SU-DHL-6 (cell line): Measurements from ENCODE around the gene IL1R1.

ENCODE experiments used
- EZH2phosphoT487 ChIP-seq: fragments of 200-600 bp; sonication (generic), shearing (Covaris generic); conservative IDR thresholded peaks from 2 replicates; pipeline ENCODE4 v1.6.1; 2018; ENCODE audit warnings: mild to moderate bottlenecking, antibody characterized with exemption, low read length, moderate library complexity, mixed read lengths
- TF ChIP-seq, protein P1 (sequence below): fragments of 200-600 bp; sonication (generic); IDR thresholded peaks from one replicate; pipeline ENCODE4 v1.5.1; 2017; ENCODE audit warnings: antibody characterized with exemption, mild to moderate bottlenecking, low read length, moderate library complexity; ENCODE audit not compliant: insufficient read depth, poor library complexity, severe bottlenecking

DNA sequence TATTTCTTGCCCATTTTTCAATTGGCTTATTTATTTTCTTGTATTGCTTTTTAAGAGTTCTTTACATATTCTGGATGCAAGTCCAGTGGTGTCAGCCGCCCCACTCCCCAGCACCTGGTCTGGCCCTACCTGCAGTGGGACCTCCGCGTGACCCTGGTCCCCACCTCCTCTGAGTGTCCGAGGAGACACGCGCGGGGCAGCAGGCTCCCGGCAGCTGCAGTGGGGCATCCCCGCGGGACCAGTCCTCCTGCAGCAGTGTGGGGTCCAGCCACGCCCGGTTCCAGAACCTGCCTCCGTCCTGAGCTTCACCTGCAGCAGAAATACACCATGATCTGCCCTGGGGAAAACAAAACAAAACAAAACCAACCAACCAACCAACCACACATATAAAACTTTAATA is 48.9 kb upstream of the IL1R1 start:
- TF ChIP-seq, protein P1, sequence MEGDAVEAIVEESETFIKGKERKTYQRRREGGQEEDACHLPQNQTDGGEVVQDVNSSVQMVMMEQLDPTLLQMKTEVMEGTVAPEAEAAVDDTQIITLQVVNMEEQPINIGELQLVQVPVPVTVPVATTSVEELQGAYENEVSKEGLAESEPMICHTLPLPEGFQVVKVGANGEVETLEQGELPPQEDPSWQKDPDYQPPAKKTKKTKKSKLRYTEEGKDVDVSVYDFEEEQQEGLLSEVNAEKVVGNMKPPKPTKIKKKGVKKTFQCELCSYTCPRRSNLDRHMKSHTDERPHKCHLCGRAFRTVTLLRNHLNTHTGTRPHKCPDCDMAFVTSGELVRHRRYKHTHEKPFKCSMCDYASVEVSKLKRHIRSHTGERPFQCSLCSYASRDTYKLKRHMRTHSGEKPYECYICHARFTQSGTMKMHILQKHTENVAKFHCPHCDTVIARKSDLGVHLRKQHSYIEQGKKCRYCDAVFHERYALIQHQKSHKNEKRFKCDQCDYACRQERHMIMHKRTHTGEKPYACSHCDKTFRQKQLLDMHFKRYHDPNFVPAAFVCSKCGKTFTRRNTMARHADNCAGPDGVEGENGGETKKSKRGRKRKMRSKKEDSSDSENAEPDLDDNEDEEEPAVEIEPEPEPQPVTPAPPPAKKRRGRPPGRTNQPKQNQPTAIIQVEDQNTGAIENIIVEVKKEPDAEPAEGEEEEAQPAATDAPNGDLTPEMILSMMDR, result no peak
- no peak for TF ChIP-seq EZH2phosphoT487
